ENCODE measurements around the gene NRN1.
A peak's percentile ranks its signal among the peaks of the same experiment; 100 is the strongest.
"Not testable (repeated sequence)": the region's sequence is repeated elsewhere in the genome, so short reads cannot be mapped to it uniquely, and the experiment has no call there.

NRN1 gene, protein sequence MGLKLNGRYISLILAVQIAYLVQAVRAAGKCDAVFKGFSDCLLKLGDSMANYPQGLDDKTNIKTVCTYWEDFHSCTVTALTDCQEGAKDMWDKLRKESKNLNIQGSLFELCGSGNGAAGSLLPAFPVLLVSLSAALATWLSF

DNA sequence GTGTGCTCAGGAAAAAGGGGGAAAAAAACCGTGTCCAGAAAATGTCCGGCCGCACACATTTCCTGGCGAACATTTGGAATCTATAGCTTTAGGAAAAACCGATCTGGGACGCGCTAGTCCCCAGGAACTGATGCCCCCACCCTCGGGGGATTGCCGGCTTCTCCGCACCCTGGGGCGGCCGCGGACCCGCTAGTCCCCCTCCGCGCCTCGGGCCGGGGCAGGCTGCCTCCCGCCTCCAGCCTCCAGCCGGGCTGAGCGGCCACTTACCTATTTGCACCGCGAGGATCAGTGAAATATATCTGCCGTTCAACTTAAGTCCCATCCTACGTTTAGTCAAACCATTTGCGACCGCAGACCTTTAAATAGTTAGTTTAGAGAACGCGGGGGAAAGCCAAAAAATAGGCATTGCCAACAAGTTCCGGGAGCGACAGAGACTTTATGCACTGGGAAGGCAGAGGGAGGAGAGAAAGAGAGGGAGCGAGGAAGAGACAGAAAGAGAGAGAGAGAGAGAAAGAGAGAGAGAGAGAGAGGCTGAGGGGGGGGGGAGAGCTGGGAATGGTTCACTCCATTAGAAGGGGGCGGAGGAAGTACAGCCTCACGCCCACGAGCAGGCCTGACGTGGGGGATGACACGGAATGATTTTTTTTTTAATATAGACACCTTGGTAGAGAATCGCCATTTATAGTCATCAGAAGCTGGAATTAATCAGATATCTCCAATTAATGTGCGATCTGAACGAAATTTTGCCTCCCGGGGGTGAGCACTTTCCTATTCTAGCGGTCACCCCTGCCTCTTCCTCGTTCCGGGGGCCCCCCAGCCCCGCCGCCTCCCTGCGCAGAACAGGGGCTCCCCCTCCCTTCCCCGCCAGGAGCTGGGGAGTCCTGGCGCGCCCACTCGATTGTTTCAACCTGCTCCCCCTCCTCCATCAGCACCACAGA, at the start of gene NRN1:
NRN1 (minus strand) TSS at position 498 of the 938 bp plus-strand sequence; CDS start at position 322, 176 bp downstream.
- no peak for DNase-seq

DNA sequence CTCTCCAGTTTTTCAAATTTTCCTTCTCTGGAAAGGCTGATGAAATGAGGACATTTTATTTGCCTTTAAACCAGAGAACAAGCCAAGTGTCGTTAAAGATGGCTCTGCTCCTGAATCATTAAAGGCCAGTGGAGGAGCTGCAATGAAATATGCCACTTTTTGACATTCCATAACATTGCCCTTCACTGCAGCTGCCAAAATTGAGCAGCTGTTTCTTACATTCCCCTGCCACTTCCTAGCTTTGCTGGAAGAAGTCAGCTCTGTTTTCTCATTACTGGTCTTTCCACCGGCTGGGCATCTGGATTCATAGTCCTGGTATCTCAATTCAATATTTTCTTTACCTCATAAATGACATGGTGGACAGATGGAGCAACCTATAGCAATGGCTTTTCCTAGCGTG, 45.5 kb upstream of the NRN1 start:
- no peak for DNase-seq

DNA sequence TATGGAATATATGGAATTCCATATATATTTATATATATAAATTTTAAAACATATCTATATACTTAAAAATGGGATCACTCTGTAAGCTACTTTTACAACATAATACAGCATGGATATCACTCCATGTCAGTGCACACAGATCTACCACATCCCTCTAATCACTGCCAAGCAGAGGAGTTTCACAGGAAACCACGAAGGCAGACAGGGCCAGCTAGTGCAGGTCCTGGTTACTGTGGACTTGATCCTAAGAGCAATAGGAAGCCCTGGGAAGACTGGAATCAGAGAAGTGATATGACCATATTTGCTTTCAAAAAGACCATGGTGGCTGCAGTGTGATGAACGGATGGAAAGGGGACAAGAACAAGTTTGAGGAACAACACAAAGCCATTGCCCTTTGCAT, 40.0 kb upstream of the NRN1 start:
- DNase-seq, result no peak

DNA sequence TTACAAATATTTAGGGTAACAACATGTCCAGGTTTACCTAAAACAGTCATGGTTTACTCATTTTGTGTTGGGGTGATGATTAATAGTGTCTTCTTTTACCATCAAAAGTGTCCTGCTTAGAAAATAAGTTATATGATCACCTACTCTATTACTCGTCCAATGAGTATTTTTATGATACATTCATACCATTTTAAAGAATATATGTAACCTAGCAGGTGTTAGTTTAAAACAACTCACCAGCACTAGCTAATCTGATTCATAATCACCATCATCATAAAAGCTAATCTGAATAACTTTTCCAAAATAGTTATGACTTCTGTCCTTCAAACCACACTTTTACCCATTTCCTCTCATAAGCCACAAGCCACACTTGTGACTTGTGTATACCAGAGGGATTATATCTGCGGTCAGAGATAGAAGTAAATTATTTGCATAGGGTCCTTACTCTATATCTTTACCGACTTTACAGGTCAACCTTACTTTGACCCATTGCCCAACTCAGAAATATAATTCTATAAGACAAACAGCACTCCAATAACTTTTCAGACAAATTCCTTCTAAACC, 33.3 kb upstream of the NRN1 start:
- no peak for DNase-seq

DNA sequence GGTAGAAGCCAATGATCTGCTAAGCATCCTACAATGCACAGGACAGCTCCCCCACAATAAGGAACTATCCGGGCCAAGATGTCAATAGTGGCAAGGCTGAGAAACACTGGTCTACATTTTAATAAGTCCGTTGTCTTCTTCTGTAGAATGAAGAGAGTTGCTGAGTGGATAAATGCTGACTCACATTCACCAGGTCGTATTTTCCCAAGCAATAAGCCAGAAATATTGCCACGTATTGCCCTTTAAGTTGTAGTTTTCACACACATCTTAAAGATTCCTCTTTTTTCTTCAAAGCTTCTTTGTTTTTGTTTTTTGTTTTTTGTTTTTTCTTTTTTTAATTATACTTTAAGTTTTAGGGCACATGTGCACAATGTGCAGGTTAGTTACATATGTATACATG, 30.5 kb upstream of the NRN1 start:
- DNase-seq, result no peak

DNA sequence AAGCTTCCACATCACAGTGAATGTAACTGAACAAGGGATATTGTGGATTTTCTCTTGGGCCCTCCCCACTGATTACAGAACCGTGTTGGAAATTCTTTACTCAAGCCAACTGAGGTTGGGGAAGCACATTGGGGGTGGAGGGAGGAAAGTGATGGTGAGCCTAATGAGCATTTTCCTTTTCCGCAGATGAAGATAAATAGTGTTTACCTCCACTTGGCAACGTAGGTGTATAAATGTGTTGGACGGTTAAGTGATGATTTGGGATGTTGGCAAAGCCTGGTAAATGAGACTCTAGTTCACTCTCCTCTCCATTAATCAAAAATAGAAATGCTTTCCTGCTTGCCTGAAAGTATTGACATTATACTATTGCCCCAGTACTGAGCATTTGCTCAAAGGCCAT, 27.1 kb upstream of the NRN1 start:
- no peak for DNase-seq

DNA sequence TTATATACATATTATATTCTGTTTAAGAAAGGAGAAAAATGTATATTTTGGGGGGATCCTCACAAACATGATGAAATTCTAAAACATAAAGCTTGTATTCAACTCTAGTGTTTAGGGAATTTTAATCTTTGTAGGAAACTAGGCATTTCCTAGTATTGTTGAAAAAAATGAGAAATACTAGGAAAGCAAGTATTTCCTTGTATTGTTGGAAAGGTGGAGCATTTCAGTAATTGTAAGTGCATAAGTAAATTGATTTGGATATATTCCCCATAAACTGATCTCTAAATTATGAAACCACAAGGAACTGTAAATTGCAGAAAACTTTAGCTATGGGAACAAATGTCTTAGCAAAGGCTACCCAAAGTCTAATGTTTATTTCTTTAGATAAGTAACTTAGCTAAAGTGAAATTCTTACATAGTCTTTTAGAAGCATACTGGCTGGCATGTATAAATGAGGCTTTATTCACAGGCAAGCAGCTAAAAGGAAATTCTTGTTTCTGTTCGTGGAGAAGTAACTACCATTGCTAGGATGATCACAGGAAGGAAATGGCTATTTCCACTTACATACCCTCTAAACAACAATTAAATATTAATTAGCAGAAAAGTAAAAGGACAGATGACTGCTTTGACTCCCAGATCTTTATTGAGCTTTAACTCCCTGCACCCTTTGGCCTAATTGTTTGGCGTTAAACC, 19.9 kb upstream of the NRN1 start:
- DNase-seq, result no peak

DNA sequence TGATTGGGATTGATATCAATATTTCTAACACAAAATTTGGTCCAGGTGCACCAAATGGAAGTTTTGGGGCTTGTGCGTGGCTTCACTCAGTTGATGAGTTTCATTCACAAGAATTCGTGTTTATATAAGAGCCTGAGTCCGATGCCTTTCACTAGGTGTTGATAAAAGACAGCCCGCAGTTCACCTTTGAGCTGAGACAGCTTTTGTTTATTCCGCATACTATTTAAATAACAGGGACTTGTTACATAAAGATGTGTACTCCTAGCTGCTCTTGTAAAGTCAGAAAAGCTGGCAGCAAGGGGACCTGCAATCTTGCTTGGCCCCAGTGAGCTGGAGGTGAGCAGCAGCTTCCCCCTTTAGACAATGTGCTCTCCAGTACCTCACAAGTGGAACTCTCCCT, 19.0 kb upstream of the NRN1 start:
- DNase-seq, result no peak

DNA sequence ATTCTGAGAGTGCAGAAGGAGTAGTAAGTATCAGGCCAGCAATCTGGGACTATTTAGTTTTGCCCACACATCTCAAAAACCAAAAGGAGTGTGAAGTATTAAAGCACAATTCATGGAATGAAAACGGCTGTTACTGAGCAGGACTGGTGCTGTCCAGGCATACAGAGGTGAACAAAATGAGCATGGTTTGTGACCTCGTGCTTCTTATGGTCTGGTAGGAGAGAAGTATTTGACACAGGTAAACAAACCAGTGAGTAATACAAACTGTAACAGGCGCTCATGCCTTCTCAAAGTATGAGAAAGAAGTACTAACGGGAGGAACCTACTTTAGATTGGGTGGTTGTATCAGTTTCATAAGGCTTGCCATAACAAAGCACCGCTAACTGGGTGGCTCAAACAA, 17.5 kb upstream of the NRN1 start:
- no peak for DNase-seq

DNA sequence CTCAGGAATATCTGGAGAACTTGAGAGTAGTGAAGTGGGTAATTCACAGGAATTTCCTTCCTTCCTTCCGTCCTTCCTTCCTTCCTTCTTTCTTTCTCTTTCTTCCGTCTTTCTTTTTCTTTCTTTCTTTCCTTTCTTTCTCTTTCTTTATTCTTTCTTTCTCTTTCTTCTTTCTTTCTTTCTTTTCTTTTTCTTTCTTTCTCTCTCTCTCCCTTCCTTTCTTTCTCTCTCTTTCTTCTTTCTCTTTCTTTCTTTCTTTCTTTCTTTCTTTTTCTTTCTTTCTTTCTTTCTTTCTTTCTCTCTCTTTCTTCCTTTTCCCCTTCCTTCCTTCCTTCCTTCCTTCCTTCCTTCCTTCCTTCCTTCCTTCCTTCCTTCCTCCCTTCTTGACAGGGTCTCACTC, 16.1 kb upstream of the NRN1 start:
- DNase-seq, result not testable (repeated sequence)

DNA sequence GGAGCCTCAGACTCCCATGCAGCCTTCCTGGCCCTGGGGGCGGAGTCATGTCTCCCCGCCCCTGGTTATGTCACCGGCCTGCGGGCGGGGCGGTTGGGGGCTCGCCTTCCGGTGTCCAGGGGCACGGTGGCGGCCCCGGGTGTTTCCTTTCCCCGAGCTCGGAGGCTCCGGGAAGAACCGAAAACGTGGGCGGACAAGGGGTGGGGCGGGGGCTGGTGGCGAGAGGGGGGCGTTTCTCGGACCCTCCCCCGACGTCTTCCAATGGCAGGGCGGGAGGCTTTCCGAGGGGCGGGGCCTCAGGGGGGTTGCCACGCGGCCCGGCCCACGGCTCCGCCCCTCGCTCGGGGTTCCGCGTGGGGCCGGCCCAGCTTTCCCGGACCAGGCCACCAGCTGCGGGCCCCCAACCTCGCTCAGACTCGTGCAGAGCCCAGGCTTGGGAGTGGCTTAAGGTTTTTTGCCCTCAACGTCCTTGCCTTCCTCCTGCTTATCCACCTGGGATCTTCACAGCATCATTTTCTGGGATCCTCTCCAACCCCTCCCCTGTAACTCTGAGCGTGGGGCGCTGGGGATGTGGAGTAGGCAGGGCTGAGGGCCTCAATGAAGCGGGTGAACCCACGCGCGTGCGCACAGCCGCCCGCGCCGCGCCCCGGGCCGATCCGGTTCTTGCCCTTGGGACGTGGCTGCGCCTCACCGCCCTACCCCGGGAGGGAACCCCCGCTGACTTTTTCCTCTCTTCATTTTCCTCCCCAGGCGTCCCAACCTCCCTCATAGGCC, 2.1 kb upstream of the NRN1 start:
- DNase-seq, result peak; percentile 55

DNA sequence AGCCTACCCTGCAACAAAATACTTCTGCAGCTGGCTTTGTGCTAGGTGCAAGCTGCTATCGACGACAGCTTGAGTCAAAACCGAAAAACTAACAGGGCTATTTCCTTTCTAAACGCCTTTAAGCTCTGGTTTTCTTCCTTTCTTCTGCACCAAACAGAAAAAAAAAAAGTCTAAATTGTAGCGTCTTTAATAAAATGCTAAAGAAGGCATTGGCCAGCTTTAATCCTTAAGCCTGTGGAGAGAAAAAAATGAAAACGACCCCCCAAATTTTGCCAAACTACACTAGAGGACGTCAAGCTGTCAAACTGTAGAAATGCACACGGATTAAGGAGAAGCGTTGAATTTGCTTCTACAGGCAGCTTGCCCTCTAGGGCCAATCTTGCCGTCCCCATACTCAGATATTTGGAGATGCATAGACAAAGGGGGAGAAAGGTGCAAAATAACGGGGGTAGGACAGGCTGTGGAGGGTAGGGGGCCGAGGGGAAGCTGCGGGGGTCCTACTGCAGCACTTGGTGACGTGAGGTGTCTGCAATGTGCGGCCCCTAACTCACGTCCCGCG, 1.4 kb upstream of the NRN1 start:
- no peak for DNase-seq

DNA sequence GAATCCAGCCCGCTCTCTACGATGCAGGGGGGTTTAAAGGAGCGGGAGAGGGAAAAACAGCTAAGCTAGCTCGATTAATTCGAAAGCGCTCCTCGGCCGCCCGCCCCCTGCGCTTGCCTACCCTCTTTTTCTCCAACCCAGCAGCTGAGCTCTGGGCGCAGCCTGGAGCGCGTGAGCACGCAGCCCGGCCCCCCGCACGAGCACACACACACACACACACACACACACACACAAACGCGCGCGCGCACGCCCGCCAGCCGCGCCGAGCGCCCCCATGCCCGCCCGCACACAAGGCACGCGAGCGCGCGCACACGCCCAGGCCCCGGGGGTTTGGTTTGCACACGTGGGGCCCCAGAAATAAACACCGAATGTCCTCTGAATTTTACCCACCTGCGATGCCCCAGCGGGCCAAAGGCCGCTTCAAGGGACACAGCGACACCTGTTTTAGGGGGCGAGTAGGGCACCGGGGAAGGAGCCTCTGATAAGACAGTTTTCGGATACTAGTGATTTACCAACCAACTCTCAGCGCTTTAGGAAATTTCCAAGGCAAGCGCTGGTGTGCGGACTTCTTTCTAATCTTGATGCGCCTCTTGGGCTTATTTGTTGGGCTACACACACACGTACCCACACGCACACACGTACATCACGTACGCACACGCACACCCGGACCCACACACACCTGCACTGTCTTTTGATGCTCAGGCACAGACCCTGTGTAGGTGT, 802 bp upstream of the NRN1 start:
- no peak for DNase-seq

DNA sequence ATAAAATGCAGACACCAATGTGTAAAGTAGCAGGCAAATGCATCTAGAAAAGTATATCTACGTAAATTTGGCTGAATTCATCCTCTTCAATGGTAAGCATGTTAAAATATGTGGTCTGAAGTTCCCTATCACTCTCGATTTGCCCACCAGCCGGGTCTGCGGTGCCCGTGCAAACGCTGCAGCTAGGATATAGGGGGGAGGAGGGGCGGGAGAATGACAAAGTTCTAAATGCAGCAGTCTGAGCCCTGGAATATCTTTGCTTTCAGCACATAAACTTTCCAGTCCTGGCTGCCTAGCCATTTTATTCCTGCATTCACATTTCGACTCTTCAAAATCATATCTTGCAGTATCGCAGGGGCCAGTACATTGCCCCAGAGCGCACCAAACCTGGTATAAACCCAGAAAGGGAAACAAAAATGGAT, 708 bp downstream of the NRN1 start:
- no peak for DNase-seq

DNA sequence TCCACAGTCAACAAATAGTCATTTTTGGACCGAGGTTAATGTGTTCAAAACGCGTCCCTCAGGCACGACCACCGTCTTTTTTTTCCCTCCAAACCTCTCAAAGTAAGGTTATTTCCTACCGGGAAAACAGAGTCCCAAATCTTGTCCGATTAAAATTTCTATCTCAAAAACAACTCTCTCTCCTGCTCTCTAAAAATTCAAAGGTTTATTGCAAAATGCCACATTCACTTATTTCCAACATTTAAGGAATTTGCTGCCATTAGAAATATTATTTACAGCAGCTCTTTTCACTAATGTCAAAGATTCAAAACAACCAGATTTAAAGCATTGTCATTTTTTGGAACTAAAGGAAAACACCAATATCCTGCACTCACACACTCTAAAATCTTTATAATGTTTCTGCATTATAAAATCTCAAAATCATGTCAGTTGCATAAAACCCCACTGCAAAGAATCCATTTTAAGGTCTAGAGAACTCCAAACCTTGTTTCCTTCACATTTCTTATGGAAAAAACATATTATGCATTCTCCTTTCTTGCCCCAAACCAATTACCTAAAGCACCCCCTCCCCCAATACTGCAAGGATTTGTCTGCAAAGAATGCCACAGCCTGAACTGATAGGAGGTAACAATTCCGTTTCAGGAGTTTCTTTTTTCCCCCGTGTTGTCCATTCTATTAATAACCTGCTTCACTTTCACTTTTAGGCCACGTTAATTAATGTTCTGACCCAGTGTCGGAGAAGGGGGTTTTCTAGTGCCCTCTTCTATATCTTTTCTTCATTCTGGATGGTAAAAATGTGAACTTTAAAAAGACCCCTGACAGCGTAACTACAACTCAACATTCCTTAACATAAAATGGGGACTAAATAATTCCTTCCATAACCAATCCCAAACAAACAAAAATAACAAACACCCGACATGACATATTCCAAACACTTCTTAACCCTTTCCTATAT, 1.4 kb downstream of the NRN1 start:
- no peak for DNase-seq

DNA sequence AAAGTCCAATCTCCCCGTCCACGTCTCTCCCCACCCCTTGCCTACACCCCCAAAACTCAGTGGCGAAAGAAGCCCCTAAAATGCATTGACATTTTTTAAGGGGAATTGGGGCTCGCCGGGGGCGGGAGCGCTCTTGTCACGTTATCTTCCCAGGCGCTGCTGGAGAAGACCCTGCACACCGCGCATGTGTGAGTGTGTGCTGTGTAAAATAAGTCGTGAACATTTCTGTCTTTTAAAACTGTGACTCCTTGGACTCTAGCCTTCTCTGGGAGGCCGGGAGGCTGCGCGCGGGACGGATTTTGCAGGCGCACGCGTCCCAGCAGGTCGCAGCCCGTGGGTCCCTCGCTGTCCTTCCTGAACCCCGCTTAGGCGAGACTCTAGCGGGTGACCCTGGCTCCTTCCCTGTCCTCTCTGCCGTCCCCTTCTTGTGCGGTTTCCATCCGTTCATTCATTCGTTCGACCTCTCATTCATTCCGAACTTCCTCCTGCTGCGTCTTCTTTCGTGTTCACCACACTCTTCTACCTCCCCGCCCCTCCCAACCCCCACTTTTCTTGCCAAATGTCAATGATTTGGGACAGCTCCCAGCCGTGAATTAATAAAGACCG, 2.2 kb downstream of the NRN1 start:
- no peak for DNase-seq

DNA sequence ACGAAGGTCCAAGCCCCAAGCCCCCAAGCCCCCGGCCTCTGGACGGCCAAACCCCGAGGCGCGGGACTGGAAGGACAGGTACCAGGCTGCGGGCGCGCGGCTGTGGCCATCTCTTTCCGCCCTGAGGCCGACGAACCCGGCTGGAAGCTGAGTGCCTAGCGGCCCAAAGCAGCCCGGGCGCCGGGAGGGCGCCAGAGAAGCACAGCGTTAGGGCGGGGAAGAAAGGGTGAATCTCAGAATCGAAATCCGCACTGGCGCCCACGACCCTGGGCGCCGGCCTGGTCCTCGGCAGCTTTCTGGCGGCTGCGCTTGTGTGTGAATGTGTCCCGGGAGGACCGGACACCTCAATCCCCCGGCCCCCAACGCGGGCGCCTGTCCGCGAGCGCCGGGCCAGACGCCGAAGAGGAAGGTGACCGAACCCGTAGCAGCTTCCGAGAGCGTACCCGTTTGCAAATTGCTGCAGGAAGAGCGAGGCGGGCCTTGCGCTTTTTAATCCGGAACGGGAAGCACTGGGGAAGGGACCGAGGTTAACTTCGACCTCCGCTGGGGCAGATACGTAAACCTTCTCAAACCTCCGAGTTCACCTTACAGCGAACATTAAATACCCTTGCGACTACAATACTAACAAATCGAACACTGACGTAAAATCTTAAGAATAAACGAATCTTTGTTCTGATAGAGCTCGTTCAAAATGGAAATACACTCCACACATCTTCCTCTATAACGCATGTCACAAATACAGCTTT, 2.9 kb downstream of the NRN1 start:
- no peak for DNase-seq

DNA sequence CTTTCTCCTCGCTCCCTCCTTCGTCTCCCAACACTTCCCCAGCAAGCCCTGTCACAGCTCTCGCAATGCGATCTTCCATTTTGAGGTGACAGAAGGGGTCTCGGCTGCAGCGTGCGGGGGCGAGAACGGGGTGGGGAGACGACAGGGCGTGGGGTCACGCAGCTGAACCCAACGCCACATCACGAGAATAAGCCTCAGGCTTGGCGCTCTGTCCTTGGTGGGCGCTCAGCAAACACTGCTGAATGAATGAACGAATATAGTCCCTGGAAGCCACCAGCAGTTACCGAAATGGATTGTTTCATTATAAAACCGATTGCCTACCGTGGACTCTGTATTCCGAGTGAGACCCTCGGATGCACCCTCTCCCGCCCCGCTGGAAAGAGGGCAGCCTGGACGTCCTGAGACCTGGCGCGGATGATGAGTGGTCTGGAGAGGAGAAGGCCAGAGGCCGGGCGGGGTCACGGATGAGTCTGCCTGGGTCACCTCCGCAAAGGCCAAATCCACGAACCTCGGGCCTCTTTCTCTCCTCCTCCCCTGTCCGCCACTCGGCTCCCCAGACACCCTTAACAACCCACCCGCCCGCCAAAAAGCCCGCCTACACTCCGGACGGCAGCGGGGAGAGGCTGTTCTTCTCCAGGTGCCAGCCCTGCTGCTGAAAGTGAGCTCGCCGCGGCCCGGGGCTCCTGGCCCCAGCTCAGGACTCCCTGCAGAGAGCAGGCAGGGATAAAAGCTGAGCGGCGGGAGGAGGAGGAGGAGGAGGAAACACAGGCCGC, 3.7 kb downstream of the NRN1 start:
- DNase-seq, result no peak

Data from CD4-positive, alpha-beta T cell treated with Interleukin-21 for 1 hour (primary cell).